HL-60/S4 (cell line): ENCODE results near the gene BCAN.

Experiments used
- in situ Hi-C: fragments of 300-500 bp; cut with MboI; formaldehyde crosslinking; loops from 2 replicates; pipeline ENCODE4 v1.14.3; 2022; ENCODE audit warnings: low sequenced_read_pairs

The BCAN gene

DNA sequence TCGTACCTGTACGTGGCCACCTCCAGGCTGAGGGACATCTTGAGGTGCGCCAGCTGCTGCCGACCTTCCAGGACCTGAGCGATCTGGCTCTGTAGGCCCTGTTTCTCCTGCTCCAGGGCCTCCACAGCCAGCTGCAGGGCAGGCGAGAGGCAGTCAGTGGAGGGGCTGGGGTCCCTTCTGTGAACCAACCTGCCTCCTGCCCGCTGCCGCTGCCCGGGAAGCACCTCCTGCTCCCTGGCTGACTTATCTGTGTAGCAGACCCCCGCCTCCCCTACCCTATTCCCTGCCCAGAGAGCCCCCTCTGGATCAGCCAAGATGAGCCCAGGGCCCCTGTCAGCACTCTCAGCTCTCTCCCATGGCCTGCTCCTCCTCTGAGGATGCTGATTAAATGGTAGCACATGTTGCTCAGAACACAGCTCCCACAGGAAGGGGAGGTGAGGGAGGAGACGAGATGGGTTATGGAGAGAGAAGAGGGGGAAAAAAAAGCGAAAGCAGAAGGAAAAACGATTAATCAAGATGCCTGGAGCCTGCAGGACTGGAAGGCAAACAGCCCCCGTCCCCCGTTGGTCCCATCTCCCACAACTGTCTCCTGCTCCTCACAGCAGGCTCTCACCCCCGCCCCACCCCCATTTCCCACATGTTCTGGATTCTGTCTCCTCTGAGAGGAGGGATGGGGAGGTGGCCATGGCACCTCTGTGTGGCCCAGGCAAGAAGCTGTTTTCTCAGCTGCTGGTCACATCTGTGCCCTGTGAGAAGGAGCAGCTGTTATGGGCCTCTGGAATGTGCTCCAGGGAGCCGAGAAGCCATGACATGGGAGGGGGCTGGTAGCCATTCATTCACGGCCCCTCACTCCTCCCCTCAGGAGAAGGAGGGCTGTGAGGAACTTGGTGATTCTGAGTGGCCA lies 33.5 kb downstream of the BCAN start:
- in situ Hi-C loops = no loop called here

DNA sequence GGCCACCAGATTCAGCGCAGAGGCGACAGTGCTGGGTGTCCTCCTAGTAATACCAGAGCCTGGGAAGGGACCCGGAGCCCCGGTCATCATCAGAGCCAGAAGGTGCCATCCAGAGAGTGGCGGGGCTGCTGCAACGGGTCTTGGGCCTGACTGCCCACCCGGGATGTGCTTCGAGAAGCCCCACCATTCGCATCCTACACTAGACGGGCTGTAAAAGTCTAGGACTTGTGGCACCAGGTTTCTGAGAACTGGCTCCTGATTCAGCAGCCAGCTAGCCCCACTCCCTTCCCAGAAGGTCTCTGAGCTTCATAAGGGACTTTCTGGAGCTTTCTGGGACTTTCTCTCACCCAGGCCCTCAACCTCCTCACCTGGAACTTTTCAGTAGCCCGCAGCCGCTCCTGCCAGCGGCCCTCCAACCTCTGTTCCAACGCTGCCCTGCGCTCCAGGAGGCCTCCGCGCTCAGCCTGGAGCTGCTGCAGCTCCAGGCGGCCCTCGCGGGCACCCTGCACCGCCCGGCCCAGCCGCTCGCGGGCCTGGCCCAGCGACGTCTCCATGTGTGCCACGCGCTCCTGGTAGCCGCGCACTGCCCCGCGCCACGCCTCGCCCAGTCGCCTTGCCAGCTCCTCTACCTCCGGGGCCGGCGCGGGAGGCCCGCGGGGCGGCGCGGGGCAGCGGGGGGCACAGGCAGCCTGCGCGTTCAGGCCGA lies 34.4 kb downstream of the BCAN start:
- in situ Hi-C loops = no loop called here

DNA sequence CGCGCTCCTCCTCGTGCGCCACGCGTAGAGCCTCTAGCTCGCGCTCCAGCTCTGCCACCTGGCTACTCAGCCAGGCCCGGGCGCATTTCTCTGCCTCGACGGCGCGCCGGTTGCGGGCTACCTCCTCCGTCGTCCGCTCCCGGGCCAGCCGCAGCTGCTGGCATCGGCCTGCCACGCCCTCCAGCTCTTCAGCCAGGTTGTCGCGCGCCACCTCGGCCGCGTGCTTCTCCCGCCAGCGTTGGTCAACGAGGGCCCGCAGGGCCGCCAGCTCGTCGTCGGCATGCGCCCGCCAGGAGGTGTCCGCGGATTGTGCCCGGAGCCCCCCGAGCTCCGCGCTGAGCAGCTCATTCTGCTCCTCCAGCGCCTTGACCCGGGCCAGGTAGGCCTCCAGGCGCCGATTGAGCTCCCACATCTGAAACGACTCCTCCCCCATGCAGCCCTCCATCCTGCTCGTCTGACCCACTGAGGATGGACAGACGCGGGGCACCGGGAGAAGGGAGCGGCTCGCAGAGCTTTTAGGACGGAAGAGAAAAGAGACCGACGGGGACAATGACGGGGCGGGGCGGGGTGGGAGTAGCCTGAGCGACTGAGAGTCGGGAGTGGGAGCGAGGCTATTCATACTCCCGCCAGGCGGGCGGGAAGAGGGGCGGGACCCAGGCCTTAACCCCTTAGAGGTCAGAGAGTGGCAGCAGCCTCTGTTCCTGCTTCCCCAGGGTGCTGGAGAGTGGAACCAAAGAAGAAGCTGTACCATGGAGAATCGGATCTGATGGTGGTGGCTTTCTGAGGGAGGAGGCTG lies 35.1 kb downstream of the BCAN start, which contains the start of gene NES:
NES (minus strand) TSS at position 588 of the 796 bp plus-strand sequence; CDS start at position 445, 143 bp downstream.
- in situ Hi-C loops = no loop called here

DNA sequence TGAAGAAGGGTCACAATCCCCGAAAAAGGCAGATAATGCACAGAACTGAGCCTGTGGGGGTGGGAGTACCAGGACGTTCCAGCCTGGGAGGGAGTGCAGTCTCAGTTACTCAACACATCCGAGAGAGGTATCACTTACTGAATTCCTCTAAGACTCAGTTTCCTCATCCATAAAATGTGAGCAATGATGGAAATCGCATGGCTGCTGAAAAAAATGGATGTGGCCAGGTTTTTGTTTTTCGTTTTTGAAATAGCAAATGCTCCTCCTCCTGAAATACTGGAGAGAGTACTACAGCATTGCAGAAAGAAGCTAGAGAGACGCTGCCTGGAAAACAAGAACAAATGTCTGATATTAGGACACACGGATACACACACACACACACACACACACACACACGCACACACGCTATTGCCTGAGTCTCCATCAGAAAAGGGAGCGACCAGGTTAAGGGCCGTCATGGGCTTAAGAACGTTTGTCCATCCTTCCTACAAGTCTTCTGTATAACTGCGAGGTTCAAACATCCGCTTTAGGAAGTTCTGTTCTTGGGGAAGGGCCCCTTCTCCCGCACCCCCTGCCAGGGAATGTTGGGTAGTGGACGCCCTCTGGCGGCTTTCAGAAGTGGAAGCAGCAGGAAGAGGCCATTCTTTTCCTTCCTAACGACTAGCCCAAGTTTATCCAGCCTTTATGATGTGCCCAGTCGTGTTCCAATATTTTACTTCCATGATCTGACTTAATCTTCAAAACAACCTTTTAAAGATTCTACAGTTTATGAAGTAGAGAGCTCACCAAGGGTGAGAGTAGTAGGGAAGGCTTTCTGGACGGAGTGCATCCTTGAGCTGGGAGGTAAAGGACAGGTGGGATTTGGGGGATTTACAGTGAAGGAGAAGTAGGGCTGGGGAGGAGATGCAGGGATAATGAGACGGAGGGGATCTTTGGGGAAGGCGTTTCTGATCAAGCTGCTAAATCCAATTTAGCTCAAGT lies 36.0 kb downstream of the BCAN start:
- in situ Hi-C loops = no loop called here

DNA sequence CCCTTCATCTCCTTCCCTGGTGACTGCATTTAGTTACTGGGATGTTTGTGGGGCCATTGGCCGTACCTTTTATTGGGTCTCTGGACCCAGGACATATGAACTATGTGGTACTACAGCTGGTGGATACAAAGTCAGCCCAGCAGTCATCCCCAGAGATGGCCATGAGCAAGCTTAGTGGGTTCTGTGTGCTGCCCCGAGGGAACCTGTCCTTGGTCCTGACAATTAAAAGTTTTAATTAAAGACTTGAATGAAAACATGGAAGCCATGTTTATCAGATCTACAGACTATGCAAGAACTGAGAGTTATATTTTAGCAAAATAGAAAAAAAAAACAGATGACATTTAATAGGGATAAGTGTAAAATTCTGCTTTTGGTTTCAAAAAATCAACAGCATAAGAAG lies 38.1 kb downstream of the BCAN start:
- in situ Hi-C loops = no loop called here

DNA sequence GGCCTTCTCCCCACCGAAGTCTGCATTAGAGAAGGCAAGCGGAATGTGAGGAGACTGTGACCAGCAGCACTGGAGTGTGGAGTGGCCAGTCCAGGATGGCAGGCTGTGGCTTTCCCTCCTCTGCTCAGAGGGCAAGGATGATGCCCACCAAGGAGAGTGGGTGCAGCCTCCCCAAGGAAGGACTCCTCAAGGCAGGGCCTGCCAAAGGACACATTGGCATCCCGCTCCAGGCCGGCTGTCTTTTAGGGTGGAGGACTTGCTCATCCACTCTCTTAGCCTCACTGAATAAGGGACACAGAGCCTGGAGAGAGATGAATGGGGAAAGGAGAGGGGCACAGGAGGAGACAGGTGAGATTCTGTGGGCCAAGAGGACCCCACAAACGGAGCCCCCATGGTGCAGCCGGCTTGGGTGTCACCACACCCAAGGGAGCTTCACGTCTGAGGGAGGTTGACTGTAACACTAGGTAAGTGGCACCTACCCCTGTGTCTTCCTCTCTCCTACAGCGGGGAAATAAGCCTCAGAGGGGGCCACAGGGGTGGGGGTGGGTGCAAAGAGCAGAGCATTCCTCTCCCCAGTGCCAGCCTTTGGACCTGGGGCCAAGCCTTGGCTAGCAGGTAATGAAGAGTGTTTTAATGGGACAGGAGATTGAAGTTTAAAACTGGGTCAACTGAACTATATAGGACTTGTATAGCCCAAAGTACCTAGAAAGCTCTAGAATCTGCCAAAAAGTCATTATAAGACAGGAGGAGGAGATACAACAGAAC lies 39.5 kb downstream of the BCAN start:
- in situ Hi-C loops = no loop called here

DNA sequence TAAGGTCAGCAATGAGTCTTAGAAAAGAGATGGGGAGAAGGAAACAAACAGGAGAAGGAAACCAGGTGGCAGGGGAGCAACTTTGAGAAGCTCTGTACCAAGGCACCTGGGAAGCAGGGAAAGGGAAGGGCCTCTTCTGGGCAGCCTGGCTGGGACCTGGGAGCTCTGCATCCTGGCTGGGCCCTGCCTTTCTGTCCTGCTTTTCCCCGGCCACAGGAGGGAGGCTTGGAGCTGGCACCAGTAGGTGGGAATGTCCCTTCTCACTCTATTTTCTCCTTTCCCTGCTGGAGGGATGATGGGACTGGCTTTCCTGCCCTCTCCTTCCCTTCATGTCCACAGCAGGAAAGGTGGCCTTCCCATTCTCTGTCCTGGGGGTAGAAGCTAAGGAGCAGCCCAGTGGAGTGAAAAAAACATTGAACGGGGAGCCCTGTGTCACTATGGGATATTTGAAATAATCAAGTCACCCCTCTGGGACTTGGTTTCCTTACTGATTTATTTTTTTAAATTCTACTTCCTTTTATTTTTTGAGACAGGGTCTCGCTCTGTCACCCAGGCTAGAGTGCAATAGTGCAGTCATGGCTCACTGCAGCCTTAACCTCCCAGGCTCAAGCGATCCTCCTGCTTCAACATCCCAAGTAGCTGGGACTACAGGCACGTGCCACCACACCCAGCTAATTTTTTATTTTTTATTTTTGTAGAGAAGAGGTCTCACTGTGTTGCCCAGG lies 40.4 kb downstream of the BCAN start:
- in situ Hi-C loops = no loop called here

DNA sequence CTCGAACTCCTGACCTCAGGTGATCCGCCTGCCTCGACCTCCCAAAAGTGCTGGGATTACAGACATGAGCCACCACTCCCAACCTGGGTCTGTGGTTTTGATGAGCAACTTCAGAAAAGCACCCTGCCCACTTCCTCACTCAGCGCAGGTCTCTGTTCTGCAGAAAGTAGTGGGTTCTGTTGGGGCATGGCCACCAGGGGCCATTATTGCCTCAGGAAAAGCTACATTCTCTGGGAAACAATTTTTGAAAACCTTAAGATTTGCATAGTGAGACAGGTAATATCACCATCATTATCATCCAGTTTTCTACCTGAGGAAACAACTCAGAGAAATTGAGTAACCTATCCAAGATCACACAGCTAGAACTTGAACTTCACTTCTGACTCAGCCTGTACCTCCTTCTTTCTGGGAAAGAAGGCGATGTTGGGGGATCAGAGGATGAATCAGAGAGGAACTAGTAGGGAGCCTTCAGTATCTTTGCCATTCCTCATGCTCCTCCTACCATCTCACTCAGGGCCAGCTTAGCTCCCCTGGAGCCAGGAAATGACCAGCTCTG lies 42.4 kb downstream of the BCAN start:
- in situ Hi-C loops = no loop called here

DNA sequence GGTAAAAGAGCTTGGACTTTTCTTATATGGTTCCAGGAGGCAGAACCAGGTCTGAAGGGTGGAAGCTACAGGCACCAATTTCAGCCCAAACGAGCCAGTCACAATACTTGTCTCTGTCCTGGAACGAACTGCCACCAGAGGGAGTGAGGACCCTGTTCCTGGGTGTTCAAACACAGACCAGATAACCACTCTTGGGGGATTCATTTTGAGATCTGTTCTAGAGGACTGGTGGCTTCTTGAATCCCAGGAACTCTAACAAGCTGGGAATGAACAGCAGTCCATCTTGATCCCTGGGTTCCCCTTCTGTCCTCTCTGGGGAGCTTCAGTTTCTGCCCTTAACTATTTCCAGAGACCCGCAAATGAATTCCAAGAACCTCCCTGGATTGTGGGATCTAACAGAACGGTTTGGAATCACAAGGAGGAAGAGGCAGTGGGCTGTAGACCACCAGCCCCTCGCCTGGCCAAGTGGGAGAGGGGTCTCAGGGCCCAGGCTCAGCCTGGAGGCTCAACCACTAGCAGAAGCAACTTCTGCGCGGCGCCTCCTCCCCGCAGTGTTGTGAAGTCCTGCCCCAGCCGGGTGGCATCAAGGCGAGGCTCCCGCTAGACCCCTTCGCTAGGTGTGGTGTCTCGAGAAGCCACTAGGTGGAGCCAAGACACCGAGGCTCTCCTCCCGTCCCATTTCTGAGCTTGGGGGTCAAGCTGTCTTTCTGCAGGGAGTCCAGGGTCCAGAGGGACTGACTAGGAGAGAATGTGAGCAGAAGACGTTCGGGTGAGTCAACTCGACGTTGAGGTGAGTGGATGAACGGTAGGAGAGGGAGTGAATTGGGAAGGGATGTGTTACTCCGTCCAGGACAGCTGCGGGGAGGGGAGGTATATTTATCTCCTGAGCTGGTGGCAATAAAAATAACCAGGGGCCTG lies 47.4 kb downstream of the BCAN start:
- in situ Hi-C loops = no loop called here

DNA sequence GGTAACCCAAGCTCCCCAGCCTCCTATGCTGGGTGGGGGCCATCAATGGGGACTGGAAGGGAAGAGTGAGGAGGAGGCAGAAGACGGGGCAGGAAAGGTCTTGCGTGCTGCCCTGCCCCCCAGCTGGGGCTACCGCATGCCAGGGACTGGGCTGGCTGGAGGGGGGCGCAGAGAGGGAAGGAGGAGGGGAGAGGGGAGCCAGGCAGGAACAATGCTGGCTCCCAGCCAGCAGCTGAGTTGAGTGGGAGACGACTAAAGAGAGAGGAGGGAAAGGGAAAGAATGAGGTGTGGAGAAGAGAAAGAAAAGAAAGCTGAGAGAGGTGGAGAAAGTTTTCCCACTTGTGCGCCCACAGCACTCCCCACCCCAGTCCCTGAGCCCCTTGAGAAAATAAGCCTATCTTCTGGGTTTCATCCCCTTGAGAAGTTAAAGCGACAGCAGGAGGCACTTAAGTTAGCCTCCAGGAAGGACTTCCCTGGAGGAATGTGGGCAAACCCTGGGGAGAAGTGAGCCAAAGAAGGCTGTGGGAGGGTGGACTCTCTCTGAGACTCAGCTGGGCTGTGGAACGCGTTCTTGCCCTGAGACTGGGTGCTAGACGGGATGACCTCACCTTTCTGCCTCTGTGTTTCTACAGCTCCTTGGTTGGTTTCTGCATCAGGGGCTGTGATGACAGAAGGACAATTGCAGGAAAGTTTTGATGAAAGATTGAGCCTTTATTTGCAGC lies 48.2 kb downstream of the BCAN start:
- in situ Hi-C loops = no loop called here

DNA sequence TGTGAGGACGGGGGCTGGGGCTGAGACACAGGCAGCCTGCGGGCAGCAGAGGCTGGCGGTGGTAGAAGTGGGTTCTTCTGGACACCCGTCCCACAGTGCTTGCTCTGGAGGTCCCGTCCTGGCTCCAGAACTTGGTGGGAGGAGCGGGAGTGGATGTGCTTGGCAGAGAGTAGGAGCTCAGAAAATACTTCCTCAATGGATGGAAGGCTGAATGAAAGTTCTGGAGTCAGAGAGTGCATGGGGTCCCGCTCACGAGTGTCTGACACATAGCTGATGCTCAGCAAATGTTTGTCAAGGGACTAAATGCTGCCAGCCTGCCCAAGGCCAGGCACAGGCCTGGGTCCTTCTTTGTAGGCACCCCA lies 48.7 kb downstream of the BCAN start:
- in situ Hi-C loops = no loop called here

DNA sequence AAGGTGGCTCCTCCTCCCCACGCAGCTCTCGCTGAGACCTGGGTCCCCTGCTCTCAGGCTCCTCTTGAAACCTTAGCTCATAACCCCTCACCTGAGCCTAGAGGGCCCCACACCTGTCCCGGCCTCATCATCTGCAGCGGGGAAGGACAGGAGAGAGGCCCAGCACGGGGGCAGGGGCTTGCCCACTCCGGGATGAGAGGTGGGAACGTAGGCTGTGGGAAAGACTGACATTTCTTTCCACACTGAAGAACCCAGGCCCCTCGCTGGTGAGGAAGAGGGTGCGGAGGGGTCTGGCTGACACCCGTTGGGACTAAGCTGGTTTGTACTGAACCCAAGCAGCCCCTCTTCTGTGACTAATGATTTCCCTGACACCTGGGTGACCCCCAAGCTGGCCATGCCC lies 49.3 kb downstream of the BCAN start:
- in situ Hi-C loops = no loop called here

DNA sequence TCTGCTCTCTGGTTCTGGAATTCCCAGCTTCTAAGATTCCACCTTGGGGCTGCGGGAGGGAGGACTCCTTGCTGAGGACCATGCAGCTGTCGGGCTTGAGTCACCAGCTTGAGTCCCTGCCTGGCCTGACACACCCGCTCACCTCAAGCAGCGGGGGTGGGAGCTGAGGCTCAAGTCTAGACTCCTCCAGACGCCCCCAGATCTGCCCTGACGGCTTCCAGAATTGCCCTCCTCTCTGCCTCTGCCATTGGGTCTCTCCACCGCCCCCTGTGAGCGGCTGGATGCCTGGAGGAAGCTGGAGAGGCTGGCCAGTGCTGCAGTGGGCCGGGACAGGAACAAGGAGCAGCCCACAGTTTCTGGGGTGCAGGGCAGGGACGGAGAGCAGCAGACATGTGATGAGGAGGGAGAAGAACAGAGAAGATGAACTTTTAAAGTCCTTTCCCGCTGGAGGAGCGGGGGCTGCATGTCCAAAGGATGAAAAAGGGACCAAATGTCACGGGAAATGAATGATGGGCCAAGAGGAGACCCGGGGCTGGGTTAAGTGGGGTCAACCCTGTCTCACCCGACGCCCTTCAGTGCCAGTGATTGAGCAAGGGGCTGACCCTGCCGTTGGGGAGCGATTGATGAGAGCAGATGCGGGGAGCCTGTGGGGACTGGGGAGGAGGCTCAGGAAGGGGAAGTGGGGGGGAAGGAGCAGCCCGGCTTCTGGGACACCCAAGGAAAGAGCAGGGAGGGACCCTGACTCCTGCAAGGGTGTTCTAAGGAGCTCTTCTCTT lies 49.9 kb downstream of the BCAN start:
- in situ Hi-C loops = no loop called here

DNA sequence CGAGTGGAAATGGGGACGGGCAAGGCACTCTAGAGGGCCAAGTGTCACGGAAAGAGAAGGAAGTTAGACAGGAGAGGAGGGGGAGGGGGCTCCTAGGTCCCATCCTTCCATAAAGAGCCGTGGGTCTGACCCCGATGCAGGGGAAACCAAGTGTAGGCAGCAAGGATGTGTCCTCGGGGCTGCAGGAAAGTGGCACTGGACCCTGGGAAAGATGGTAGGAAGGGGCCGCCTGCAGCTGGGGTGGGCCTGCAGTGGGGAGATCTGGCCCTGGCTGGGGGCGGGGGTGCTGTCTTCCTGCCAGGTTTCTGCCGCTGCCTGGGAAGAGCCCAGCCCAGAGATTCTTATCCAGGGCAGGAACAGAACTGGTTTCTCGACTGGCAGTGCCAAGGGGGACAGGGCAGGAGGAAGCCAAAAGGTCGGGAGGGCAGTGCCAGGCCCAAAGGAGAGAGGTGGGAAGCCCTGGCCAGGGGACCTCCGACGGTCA lies 50.6 kb downstream of the BCAN start:
- in situ Hi-C loops = no loop called here

DNA sequence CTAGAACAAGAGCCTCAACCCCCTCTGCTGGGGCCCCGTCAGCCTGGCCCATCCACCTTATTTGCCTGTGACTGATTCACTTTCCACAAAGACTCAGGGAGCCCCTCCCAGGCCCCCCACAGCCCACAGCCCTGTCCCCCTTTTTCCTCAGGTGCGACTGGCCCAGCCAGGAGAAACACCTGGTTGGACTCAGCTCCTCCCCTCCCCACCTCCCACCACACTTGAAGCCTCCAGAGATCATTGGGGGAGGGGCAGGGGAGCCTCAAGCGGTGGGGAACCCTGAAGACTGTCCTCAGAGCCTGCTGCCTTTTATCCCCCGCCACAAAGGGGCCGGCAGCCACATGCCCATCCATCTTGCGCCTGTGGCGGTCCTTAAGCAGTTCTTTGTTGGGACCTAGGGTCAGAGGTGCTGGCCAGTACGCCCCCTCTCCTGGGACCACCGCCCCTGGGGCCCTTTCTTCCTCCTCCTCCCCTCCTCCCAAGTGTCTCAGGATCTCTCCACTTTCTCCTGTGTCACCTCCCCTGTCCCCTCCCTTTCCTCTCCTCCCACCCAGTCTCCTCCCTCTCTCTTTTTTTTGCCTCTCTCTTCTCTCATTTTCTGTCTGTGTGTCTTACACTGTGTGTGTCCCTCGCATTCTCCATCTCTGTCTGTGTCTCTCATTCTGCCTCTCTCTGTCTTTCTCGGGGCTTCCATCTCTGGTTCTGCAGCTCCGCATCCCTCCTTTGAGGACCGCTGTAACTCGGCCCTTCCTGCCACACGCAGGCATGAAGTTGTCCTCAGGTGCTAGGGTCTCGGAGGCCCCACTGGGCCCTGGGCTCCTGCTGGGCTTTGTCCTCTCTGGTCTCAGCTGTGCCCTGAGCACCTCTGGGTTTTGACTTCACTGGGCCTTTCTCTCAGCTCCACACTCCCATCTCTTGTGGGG lies 51.3 kb downstream of the BCAN start:
- in situ Hi-C loops = no loop called here
